Femur (tissue), 1 donor: ENCODE results near the gene MYH13.
"Not testable (repeated sequence)": the region's sequence is repeated elsewhere in the genome, so short reads cannot be mapped to it uniquely, and the experiment has no call there.

Experiments
- DNase-seq: peaks from one replicate; pipeline ENCODE4 v3.0.0-alpha.2; 2017

Gene MYH13

DNA sequence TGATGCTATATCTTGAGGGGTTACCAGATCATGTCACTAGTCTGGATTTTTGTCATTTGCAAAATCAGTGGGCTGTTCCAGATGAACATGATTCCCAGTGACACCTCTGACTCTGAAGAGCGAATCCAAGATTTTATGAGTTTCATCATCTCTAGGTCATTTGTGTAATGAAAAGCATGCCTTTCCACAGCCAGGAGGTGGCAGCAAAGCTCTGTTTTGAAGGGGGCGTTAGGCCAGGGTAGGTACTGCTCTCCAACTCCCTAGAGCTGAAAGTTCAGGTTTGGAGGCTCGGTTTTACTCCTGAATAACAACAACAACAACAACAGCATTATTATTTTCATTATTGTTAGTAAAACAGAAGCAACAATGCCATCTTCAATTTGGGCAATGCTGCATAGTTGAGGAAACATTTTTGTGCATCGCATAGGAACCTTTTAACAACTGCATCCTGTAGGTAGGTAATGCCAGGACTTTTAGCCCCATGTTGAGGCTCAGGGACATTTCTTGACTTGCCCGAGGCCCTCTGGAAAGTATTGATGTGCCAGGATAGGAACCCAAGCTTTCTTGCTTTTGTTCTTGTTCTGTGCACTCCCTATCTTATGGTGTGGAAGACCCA, 77.0 kb downstream of the MYH13 start:
- DNase-seq, result peak; percentile 50

- DNase-seq, result no peak
Observed at GRCh38 chr17:10294180-10294579, 78.6 kb downstream of the MYH13 start.

- DNase-seq, result peak; percentile 46
Observed at GRCh38 chr17:10292057-10292937, 80.5 kb downstream of the MYH13 start.

- not testable (repeated sequence) for DNase-seq
Observed at GRCh38 chr17:10291576-10291975, 81.2 kb downstream of the MYH13 start.

DNA sequence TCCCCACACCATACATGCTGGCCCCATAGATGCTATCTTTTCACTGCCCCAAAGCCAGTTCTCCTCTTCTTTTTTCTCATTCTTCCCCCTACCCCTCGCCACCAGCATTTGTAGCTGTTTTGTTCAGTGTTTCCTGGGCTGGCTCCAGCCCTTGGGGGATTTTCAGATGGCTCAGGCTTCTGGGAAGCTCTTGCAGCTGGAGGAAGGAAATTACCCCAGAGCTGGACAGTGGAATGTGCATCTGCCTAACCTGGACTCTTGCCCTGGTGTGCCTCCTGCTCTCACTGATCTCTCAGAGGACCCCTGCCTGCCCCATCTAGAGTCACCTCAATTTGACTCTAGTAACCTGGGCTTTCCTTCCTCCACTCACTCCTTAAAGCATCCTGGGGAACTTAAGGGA, 82.8 kb downstream of the MYH13 start:
- DNase-seq, result peak; percentile 51

DNA sequence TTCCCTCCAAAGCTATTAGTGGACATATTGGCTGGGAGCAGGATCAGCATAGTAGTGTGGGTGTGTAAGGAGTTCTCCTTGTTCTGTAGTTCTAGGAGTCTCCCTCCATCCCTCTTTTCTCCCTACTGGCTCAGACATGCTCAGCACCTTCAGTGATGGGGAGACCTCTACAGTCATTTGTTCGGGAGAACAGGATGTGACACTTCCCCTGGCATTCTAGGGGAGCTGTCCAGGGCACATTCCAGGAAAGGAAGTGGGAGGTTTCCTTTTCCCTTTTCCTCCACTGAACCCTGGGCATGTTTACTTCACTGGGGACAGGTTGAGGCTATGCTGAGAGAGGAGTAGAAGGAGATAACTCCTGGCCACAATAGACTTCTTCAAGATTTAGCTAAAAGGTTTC, 86.5 kb downstream of the MYH13 start:
- DNase-seq, result no peak

- DNase-seq, result no peak
Observed at GRCh38 chr17:10285896-10286295, 86.9 kb downstream of the MYH13 start.

GRCh38 chr17:10280068-10280467, 92.7 kb downstream of the MYH13 start:
- no peak for DNase-seq

DNA sequence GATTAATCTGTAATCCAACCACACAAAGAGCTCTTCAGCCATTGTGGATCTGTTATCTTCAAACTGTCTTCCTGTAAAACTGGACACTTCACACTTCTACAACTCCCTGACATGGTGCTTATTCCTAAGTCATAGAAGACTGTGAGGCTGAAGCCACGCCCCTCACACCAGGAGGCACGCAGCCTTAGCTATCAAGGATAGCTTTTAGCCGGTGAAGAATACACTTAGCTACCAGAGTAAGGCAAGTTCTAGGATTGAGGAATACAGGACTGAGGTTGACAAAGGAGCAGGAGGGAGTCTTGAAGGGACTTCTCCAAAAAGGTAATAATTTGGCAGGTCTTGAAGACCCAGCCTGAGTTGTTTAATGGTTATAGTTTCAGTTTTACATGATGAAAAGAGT, 94.6 kb downstream of the MYH13 start:
- no peak for DNase-seq

GRCh38 chr17:10276436-10276835, 96.4 kb downstream of the MYH13 start:
- DNase-seq, result no peak

DNA sequence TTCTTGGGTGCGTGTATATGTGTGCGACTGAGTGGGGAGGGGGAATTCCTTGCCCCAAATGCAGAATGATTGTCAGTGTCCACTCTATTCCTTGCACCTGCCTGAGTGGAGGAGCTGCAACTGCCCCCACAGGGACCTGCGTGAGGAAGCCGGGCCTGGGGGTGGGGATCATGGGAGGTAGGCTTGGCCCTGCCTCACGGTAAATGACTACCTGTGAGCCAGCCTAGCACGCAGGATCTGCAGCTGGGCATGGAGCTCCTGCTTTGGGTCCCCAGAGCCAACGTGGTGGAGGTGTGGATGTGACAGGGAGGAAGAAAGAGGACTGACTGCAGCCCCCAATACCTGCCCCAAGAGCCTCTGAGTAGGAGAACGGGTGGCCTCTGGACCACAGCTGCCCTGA, 97.4 kb downstream of the MYH13 start:
- no peak for DNase-seq

DNA sequence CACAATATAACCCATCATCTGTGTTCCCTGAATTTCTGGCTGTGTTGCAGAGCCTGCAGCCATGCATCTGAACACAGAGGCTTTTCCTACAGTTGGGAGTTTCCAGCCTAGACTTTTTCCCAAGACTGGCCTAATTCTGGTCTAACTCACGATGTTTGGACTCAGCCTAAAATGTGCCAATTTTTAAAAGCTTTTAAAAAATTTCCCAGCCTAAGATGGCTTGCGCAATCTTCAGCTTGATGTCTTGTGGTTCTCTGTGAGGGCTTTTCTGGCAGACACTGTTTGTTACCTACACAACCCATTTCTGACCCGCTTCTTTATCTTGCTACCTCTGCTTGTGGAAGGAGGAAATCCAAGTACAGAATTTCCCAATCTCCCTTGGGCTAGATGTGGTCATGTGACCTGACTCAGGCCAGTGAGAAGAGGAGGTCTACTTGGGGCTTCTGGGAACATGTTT, 101.7 kb downstream of the MYH13 start:
- DNase-seq, result no peak

DNA sequence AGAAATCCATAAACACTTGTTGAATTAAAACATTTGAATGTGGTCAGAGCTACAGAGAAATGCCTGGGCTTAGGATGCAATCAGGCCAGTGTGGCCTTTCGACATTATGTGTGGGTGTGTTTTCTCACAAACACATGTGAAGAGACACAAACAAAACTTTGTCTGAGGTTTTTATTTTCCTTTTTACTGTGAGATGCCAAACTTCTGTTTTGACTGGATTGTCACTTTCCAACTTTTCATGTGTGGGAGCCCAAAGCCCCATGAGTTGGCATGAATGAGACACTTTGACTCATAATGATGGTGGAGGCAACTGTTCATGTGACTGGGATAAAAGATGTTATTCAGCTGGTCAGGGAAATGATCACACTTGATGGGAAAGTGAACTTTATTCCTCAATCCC, 102.5 kb downstream of the MYH13 start:
- DNase-seq, result no peak

- no peak for DNase-seq
Observed at GRCh38 chr17:10268005-10268404, 104.8 kb downstream of the MYH13 start.

DNA sequence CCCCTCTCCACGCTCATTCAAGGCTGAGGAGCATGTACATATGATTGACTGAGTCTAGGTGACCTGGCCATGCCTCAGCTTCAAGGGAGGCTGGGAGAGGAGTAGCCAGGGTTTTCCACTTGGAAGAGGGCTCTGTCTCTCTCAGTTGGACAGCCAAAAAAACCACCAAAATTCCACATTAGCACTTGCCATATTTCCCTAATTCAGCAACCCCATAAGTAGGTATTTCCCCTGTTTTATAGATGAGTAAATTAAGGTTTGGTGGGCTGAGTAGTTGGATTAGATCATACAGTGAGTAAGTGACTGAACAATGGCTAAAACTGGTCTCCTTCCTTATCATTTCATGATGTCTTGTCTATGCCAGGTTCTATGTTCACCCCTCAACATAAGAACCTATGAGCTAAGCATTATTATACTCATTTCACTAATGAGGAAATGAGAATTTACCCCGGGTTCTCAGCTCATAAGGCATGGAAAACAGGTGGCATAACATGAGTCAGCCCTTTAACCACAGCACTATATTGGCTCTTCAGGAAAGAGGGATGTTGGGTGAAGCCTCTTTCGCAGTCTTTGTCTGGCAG, 106.4 kb downstream of the MYH13 start:
- no peak for DNase-seq

GRCh38 chr17:10265100-10265810, 107.6 kb downstream of the MYH13 start:
- DNase-seq, result no peak

DNA sequence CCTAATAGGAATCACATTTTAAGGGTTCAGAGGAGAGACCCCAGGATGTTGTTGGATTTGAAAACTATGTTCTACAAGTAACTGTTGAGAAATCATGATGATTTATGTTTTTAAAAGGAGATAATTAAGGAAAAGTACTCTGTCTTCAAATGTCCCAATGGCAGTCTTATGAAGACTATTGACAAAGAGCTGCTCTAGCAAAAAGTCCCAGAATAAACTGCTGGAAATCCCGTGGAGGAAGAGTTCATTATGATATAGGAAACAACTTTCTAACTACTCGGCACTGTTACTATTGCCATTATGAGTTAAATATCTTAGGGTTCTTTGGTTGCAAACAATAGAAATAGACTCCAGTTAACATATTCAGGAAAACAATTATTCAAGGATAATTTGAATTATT, 108.8 kb downstream of the MYH13 start:
- no peak for DNase-seq

GRCh38 chr17:10262451-10262850, 110.4 kb downstream of the MYH13 start:
- no peak for DNase-seq

- no peak for DNase-seq
Observed at GRCh38 chr17:10261098-10261497, 111.7 kb downstream of the MYH13 start.

DNA sequence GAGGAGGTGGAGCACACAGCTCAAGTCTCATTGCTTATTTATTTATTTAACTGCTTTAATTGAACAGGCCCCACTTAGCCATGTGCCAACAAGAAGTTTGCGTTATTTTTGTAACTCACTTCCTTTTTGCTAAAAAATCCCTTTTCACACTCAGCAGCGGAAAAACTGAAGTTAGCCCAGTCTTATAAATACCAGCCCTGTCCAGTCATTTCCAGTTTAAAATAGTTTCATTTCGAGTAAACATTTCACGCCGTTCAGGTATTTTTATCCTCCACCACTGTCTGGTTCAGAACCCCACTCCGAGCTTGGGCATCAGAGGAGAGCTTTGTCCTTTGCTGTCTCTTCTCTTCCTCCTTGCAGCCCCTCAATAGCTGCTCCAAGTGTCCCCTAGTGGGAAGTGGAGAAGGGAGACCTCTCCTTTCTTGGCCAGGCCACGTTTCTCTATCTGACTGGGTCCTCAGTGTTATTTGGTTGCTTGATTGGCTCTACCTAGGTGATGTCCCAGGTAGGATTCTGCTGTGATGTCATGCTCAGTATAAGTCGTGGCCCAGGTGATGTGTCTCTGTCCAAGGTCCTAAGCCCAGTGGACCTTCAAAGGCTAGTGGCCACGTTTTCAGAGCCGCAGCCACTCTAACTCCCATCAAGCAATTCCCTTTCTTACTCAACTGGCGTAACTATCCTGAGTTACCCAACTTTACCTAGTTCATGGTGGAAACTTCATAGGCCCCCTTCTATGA, 121.4 kb downstream of the MYH13 start:
- no peak for DNase-seq
